H1 (cell line): Measurements from ENCODE around the gene ORMDL2. TPM values are rescaled to one million over a fixed set of nuclear protein-coding genes. Genes with fewer than 3 reads are reported as not detected.

Experiments used
- BACH1 ChIP-seq: IDR thresholded peaks from 2 replicates; pipeline ENCODE4 v1.6.1; 2012; ENCODE audit warnings: low read length, improper control_type of control experiment
- RFX5 ChIP-seq: IDR thresholded peaks from 2 replicates; pipeline ENCODE4 v1.6.1; 2011; ENCODE audit warnings: low read depth, low read length, improper control_type of control experiment, borderline replicate concordance
- YY1 ChIP-seq: IDR thresholded peaks from 2 replicates; pipeline ENCODE4 v1.6.1; 2011; ENCODE audit warnings: low read depth, mild to moderate bottlenecking, low read length
- polyA plus RNA-seq, 7 experiments: library from polyadenylated mRNA; depleted of rRNA in 3 of 7; stranded (reverse) in 5 of 7; unstranded in 2 of 7; fragments of >200 nt in 5 of 7; fragments of 200-250 nt in 2 of 7; gene quantifications; 1 replicate in 5 of 7; 2 replicates in 1 of 7; 4 replicates in 1 of 7; pipeline versions ENCODE4 v1.2.1 to v1.2.3, GENCODE V29; 2011 to 2013; ENCODE audit warnings: missing spikeins in 2 of 7, mixed read lengths in 2 of 7
- total RNA-seq: library from RNA; stranded (reverse); fragmentation: NEBNext Ultra II Directional; extraction: Animal tissue kit (Norgen Biotek cat#: 25700); gene quantifications from 2 replicates; pipeline ENCODE4 v1.2.1, GENCODE V29; 2021

ORMDL2 gene
- total and polyA plus RNA-seq, 2 of the 8 experiments (the other 6 are each of a cell fraction or from before 2014, with no cell fraction given): 39.0 to 65.6 TPM

GRCh38 chr12:55817345-55818139, at the start of gene ORMDL2, which contains the start of gene SARNP (continued):
- TF ChIP-seq RFX5: no peak
- TF ChIP-seq BACH1: no peak
- peak; percentile 96 for TF ChIP-seq YY1
